Measurements from ENCODE around the gene DUSP16. TPM values are rescaled to one million over a fixed set of nuclear protein-coding genes. Genes with fewer than 3 reads are reported as not detected.
A peak's percentile ranks its signal among the peaks of the same experiment; 100 is the strongest.

Gene DUSP16
- polyA plus RNA-seq, 2 donors = 6.3 to 9.2 TPM

GRCh38 chr12:12563290-12563928, 746 bp upstream of the DUSP16 start:
- H3K4me1 ChIP-seq (ENCODE audit: control insufficient read depth in 2 of 2, insufficient read depth in 2 of 2, low read length in 1 of 2) = no peaks in the 10 kb centered on the region
- H3K27ac ChIP-seq (ENCODE audit: low read depth in 2 of 2, low read length in 1 of 2) = peak overlapping the region; percentile 96 to 100
- H3K36me3 ChIP-seq (ENCODE audit: control insufficient read depth in 2 of 2, insufficient read depth in 2 of 2, low read length in 1 of 2) = no peaks in the 10 kb centered on the region
- no peaks in the 10 kb centered on the region for H3K27me3 ChIP-seq (ENCODE audit: control insufficient read depth in 1 of 2, insufficient read depth in 2 of 2, low read length in 2 of 2)
- no peaks in the 10 kb centered on the region for H3K9me3 ChIP-seq (ENCODE audit: control insufficient read depth in 2 of 2, insufficient read depth in 1 of 2, low read depth in 1 of 2, low read length in 1 of 2)
- peak overlapping the region in 1 of 2 donors; percentile 66 for H3K4me3 ChIP-seq (ENCODE audit: low read depth in 1 of 2, low read length in 2 of 2)
- 38 to 43% methylated on average over 11 of the region's 11 CpGs for WGBS, 2 donors

DNA sequence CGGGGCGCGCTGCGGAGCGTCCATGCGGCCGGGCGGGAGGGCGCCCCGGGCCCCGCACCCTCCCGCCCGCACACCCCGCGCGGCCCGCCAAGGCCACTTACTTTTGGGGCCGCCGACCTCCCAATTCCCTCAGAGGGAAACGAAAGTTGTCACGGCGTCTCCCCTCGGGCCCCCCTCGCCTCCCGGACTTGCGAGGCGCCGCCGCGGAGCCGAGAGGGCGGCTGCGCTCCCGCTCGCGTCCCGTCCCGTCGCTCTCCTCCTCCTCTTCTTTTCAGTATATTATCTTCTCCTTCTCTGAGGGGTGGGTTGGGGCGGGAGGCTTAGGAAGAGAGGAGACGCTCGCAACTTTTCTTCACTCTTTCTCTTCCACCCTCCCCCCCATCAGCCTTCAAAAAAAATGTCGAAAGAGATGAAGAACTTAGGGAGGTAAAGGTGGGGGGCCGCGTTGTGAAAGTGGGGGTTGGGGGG, 613 bp downstream of the DUSP16 start:
- peak overlapping the region; percentile 97 to 100 for H3K27ac ChIP-seq (ENCODE audit: low read depth in 2 of 2, low read length in 1 of 2)
- no peaks in the 10 kb centered on the region for H3K4me1 ChIP-seq (ENCODE audit: control insufficient read depth in 2 of 2, insufficient read depth in 2 of 2, low read length in 1 of 2)
- WGBS, 2 donors = 0 to 1% methylated on average over 35 to 45 of the region's 45 CpGs
- no peaks in the 10 kb centered on the region for H3K27me3 ChIP-seq (ENCODE audit: control insufficient read depth in 1 of 2, insufficient read depth in 2 of 2, low read length in 2 of 2)
- no peaks in the 10 kb centered on the region for H3K9me3 ChIP-seq (ENCODE audit: control insufficient read depth in 2 of 2, insufficient read depth in 1 of 2, low read depth in 1 of 2, low read length in 1 of 2)
- H3K36me3 ChIP-seq (ENCODE audit: control insufficient read depth in 2 of 2, insufficient read depth in 2 of 2, low read length in 1 of 2) = no peaks in the 10 kb centered on the region
- peak overlapping the region; percentile 66 to 75 for H3K4me3 ChIP-seq (ENCODE audit: low read depth in 1 of 2, low read length in 2 of 2)

GRCh38 chr12:12561371-12562015, 1.2 kb downstream of the DUSP16 start:
- WGBS, 2 donors = 1% methylated on average over 56 to 60 of the region's 60 CpGs
- H3K4me1 ChIP-seq (ENCODE audit: control insufficient read depth in 2 of 2, insufficient read depth in 2 of 2, low read length in 1 of 2) = no peaks in the 10 kb centered on the region
- H3K9me3 ChIP-seq (ENCODE audit: control insufficient read depth in 2 of 2, insufficient read depth in 1 of 2, low read depth in 1 of 2, low read length in 1 of 2) = no peaks in the 10 kb centered on the region
- H3K4me3 ChIP-seq (ENCODE audit: low read depth in 1 of 2, low read length in 2 of 2) = peak overlapping the region; percentile 66 to 75
- no peaks in the 10 kb centered on the region for H3K36me3 ChIP-seq (ENCODE audit: control insufficient read depth in 2 of 2, insufficient read depth in 2 of 2, low read length in 1 of 2)
- H3K27me3 ChIP-seq (ENCODE audit: control insufficient read depth in 1 of 2, insufficient read depth in 2 of 2, low read length in 2 of 2) = no peaks in the 10 kb centered on the region
- peak overlapping the region; percentile 97 to 100 for H3K27ac ChIP-seq (ENCODE audit: low read depth in 2 of 2, low read length in 1 of 2)

- no peaks in the 10 kb centered on the region for H3K36me3 ChIP-seq (ENCODE audit: control insufficient read depth in 2 of 2, insufficient read depth in 2 of 2, low read length in 1 of 2)
- H3K27ac ChIP-seq (ENCODE audit: low read depth in 2 of 2, low read length in 1 of 2) = peak overlapping the region; percentile 97 to 100
- H3K27me3 ChIP-seq (ENCODE audit: control insufficient read depth in 1 of 2, insufficient read depth in 2 of 2, low read length in 2 of 2) = no peaks in the 10 kb centered on the region
- H3K4me1 ChIP-seq (ENCODE audit: control insufficient read depth in 2 of 2, insufficient read depth in 2 of 2, low read length in 1 of 2) = no peaks in the 10 kb centered on the region
- H3K9me3 ChIP-seq (ENCODE audit: control insufficient read depth in 2 of 2, insufficient read depth in 1 of 2, low read depth in 1 of 2, low read length in 1 of 2) = no peaks in the 10 kb centered on the region
- peak overlapping the region; percentile 66 to 75 for H3K4me3 ChIP-seq (ENCODE audit: low read depth in 1 of 2, low read length in 2 of 2)
- WGBS, 2 donors = 8 to 11% methylated on average over 9 of the region's 9 CpGs
Measured at GRCh38 chr12:12560587-12561370, 1.9 kb downstream of the DUSP16 start.

DNA sequence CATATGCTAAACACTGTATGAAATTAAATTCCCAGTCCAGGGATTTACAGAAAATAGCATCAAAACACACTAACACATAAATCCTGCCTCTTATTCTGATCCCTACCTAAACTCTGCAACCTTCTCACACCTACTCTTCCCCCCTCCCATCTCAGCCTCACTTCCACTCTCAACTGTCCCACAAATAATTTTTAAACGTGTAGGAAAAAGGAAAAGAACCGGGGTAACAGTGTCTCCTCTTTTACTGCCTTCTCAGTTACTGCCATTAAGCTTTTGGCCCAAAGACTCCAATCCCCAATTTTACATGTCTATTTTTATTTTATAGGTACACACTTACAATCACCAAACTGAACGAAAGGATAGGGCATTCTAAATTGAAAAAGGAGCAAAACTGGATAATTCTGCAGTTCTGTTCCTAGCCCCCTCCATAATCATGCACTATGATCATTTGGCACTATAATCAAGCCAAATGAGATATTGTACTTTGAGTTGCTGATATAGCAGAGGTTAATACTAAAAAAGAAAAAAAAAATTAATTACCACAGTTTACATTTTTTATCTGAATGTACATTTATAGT, 2.9 kb downstream of the DUSP16 start:
- no peaks in the 10 kb centered on the region for H3K9me3 ChIP-seq (ENCODE audit: control insufficient read depth in 2 of 2, insufficient read depth in 1 of 2, low read depth in 1 of 2, low read length in 1 of 2)
- H3K27ac ChIP-seq (ENCODE audit: low read depth in 2 of 2, low read length in 1 of 2) = no peak overlapping the region
- WGBS, 2 donors = 24 to 42% methylated on average over 3 of the region's 3 CpGs
- H3K36me3 ChIP-seq (ENCODE audit: control insufficient read depth in 2 of 2, insufficient read depth in 2 of 2, low read length in 1 of 2) = no peaks in the 10 kb centered on the region
- peak overlapping the region in 1 of 2 donors; percentile 37 for H3K4me3 ChIP-seq (ENCODE audit: low read depth in 1 of 2, low read length in 2 of 2)
- no peaks in the 10 kb centered on the region for H3K4me1 ChIP-seq (ENCODE audit: control insufficient read depth in 2 of 2, insufficient read depth in 2 of 2, low read length in 1 of 2)
- H3K27me3 ChIP-seq (ENCODE audit: control insufficient read depth in 1 of 2, insufficient read depth in 2 of 2, low read length in 2 of 2) = no peaks in the 10 kb centered on the region

- 77 to 94% methylated on average over 4 of the region's 4 CpGs for WGBS, 2 donors
Measured at GRCh38 chr12:12558291-12558690, 4.4 kb downstream of the DUSP16 start.

DNA sequence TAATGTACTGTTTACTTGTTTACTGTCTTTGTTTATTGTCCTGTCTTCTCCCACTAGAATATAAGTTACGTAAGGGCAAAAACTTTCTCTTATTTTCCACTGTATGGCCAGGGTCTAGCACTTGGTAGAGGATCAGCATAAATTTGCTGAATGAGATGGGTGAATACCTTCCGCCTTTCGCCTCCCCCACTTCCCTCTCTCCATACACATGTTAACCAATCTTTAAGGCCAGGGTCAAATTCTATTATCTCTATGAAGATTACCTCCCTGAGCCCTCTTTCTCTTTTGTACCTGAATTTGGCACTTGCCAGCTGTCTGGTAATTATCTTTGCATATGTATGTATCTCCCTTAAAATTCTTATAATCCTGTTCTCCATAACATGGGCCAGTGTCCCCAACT, 4.9 kb downstream of the DUSP16 start:
- Histone ChIP-seq H3K9me3 (ENCODE audit: control insufficient read depth in 2 of 2, insufficient read depth in 1 of 2, low read depth in 1 of 2, low read length in 1 of 2) (no peaks in the 10 kb centered on the region), H3K27me3 (ENCODE audit: control insufficient read depth in 1 of 2, insufficient read depth in 2 of 2, low read length in 2 of 2) (no peaks in the 10 kb centered on the region), H3K27ac (ENCODE audit: low read depth in 2 of 2, low read length in 1 of 2) (no peak overlapping the region), H3K36me3 (ENCODE audit: control insufficient read depth in 2 of 2, insufficient read depth in 2 of 2, low read length in 1 of 2) (no peaks in the 10 kb centered on the region), H3K4me1 (ENCODE audit: control insufficient read depth in 2 of 2, insufficient read depth in 2 of 2, low read length in 1 of 2) (no peaks in the 10 kb centered on the region), H3K4me3 (ENCODE audit: low read depth in 1 of 2, low read length in 2 of 2) (no peak overlapping the region)
- WGBS, 2 donors = 97% methylated on average over 3 of the region's 3 CpGs

More at GRCh38 chr12:12558291-12558690, 4.4 kb downstream of the DUSP16 start:
- Histone ChIP-seq H3K4me1 (ENCODE audit: control insufficient read depth in 2 of 2, insufficient read depth in 2 of 2, low read length in 1 of 2) (no peaks in the 10 kb centered on the region), H3K27ac (ENCODE audit: low read depth in 2 of 2, low read length in 1 of 2) (peak overlapping the region in 1 of 2 donors; percentile 1), H3K9me3 (ENCODE audit: control insufficient read depth in 2 of 2, insufficient read depth in 1 of 2, low read depth in 1 of 2, low read length in 1 of 2) (no peaks in the 10 kb centered on the region), H3K4me3 (ENCODE audit: low read depth in 1 of 2, low read length in 2 of 2) (no peak overlapping the region), H3K27me3 (ENCODE audit: control insufficient read depth in 1 of 2, insufficient read depth in 2 of 2, low read length in 2 of 2) (no peaks in the 10 kb centered on the region), H3K36me3 (ENCODE audit: control insufficient read depth in 2 of 2, insufficient read depth in 2 of 2, low read length in 1 of 2) (no peaks in the 10 kb centered on the region)

- no peak overlapping the region for H3K4me3 ChIP-seq (ENCODE audit: low read depth in 1 of 2, low read length in 2 of 2)
- no peaks in the 10 kb centered on the region for H3K36me3 ChIP-seq (ENCODE audit: control insufficient read depth in 2 of 2, insufficient read depth in 2 of 2, low read length in 1 of 2)
- 96 to 98% methylated on average over 4 of the region's 4 CpGs for WGBS, 2 donors
- H3K9me3 ChIP-seq (ENCODE audit: control insufficient read depth in 2 of 2, insufficient read depth in 1 of 2, low read depth in 1 of 2, low read length in 1 of 2) = no peaks in the 10 kb centered on the region
- H3K27ac ChIP-seq (ENCODE audit: low read depth in 2 of 2, low read length in 1 of 2) = no peak overlapping the region
- H3K27me3 ChIP-seq (ENCODE audit: control insufficient read depth in 1 of 2, insufficient read depth in 2 of 2, low read length in 2 of 2) = no peaks in the 10 kb centered on the region
- no peaks in the 10 kb centered on the region for H3K4me1 ChIP-seq (ENCODE audit: control insufficient read depth in 2 of 2, insufficient read depth in 2 of 2, low read length in 1 of 2)
Measured at GRCh38 chr12:12555656-12556055, 7.0 kb downstream of the DUSP16 start.

GRCh38 chr12:12553208-12553785, 9.4 kb downstream of the DUSP16 start:
- no peaks in the 10 kb centered on the region for H3K4me1 ChIP-seq (ENCODE audit: control insufficient read depth in 2 of 2, insufficient read depth in 2 of 2, low read length in 1 of 2)
- no peak overlapping the region for H3K4me3 ChIP-seq (ENCODE audit: low read depth in 1 of 2, low read length in 2 of 2)
- no peak overlapping the region for H3K27ac ChIP-seq (ENCODE audit: low read depth in 2 of 2, low read length in 1 of 2)
- H3K27me3 ChIP-seq (ENCODE audit: control insufficient read depth in 1 of 2, insufficient read depth in 2 of 2, low read length in 2 of 2) = no peaks in the 10 kb centered on the region
- H3K36me3 ChIP-seq (ENCODE audit: control insufficient read depth in 2 of 2, insufficient read depth in 2 of 2, low read length in 1 of 2) = no peaks in the 10 kb centered on the region
- no peaks in the 10 kb centered on the region for H3K9me3 ChIP-seq (ENCODE audit: control insufficient read depth in 2 of 2, insufficient read depth in 1 of 2, low read depth in 1 of 2, low read length in 1 of 2)
- WGBS, 2 donors = 80 to 88% methylated on average over 3 of the region's 3 CpGs
